ENCODE results near the gene KLHDC7B. TPM values are rescaled to one million over a fixed set of nuclear protein-coding genes. Genes with fewer than 3 reads are reported as not detected.

Gene KLHDC7B
- total and polyA plus RNA-seq, 4 experiments from 2014 or later: 4.3 to 7.5 (median 7.3) TPM

DNA sequence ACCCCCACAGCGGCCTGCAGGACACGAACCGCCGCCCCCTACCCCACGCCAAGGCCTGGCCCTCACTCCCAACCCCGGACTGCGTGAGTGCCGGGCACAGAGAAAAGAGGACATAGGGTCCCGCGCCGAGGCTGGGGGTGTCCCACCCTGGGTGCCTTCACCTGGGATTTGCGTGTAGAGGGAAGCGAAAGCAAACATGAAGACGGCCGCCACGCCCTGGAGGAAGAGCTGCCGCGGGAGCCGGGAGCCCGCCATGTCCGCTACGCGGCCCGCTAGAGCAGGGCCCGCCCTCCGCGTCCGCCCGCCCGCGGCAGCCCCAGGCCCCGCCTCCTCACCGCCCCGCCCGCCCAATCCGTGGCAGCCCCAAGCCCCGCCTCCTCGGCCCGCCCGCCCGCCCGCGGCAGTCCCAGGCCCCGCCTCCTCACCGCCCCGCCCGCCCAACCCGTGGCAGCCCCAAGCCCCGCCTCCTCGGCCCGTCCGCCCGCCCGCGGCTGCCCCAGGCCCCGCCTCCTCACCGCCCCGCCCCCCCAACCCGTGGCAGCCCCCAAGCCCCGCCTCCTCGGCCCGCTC, 38.2 kb upstream of the KLHDC7B start, which contains the start of gene LMF2:
LMF2 (minus strand) TSS at position 282 of the 570 bp plus-strand sequence; CDS start at position 255, 27 bp downstream.
- intact Hi-C loops (cut with micrococcal nuclease): loop anchor here (1.0 to 5.0 kb wide), 3 partner anchors 32 to 165 kb away; partner anchors contain the start of genes KLHDC7B, PPP6R2 and SBF1
- Mint-ChIP-seq H3K9me3 (no peaks in the 10 kb centered on the region), H3K27ac (peak within 1 kb of the TSS; percentile 90 to 99 (median 98)), H3K4me3 (peak within 1 kb of the TSS; percentile 92 to 98 (median 94)), H3K36me3 (peaks cover 0 to 21% of the 10 kb centered on the region in 2 donors), H3K4me1 (peaks cover 10 to 26% (median 19%) of the 10 kb centered on the region in 4 donors), H3K27me3 (no peaks in the 10 kb centered on the region)
- H3K27ac ChIP-seq (ENCODE audit: low read depth, low read length): peak within 1 kb of the TSS; percentile 98
- DNase-seq: peak; percentile 86 to 93 (median 91)
- H3K9me3 ChIP-seq (ENCODE audit: control insufficient read depth in 1 of 2, low read length in 2 of 2): no peaks in the 10 kb centered on the region
- H3K4me3 ChIP-seq (ENCODE audit: low read length in 2 of 2): peak within 1 kb of the TSS; percentile 84 to 98
- CTCF ChIA-PET (ENCODE audit: partially characterized antibody): interaction anchor here (0.7 to 6.8 kb wide), 8 partner anchors 10 to 235 kb away, joined by 3 to 76 read pairs (median 4); partner anchors contain the start of genes SCO2 and SYCE3
- H3K36me3 ChIP-seq (ENCODE audit: insufficient read depth, low read length): peaks cover 21% of the 10 kb centered on the region
- peaks cover 28% of the 10 kb centered on the region for H3K4me1 ChIP-seq (ENCODE audit: insufficient read depth, low read length)
- POLR2A ChIA-PET (ENCODE audit: partially characterized antibody): interaction anchor here (0.6 to 7.6 kb wide), 26 partner anchors 9 to 317 kb away, joined by 3 to 242 read pairs (median 5); partner anchors contain the start of genes ADM2, ARSA, CHKB and HDAC10
- H3K27me3 ChIP-seq (ENCODE audit: insufficient read depth, low read length): no peaks in the 10 kb centered on the region

- intact Hi-C loops (cut with micrococcal nuclease): loop anchor here (1.0 to 5.0 kb wide), 8 partner anchors 17 to 165 kb away; partner anchors contain the start of genes ARSA, CHKB, KLHDC7B and PPP6R2
- no peaks in the 10 kb centered on the region for H3K27me3 Mint-ChIP-seq
- peaks cover 16% of the 10 kb centered on the region for H3K36me3 ChIP-seq (ENCODE audit: insufficient read depth, low read length)
- no peaks in the 10 kb centered on the region for H3K9me3 ChIP-seq (ENCODE audit: control insufficient read depth in 1 of 2, low read length in 2 of 2)
- H3K4me3 Mint-ChIP-seq: peak within 1 kb of the TSS; percentile 92 to 98 (median 94)
- H3K36me3 Mint-ChIP-seq: peaks cover 0 to 21% of the 10 kb centered on the region in 2 donors
- POLR2A ChIA-PET (ENCODE audit: partially characterized antibody): interaction anchor here (0.6 to 7.6 kb wide), 30 partner anchors 9 to 546 kb away, joined by 3 to 242 read pairs (median 5); partner anchors contain the start of genes ADM2, ARSA, CHKB and HDAC10
- peaks cover 28% of the 10 kb centered on the region for H3K4me1 ChIP-seq (ENCODE audit: insufficient read depth, low read length)
- peak within 1 kb of the TSS; percentile 98 for H3K27ac ChIP-seq (ENCODE audit: low read depth, low read length)
- peaks cover 10 to 26% (median 19%) of the 10 kb centered on the region in 4 donors for H3K4me1 Mint-ChIP-seq
- no peaks in the 10 kb centered on the region for H3K27me3 ChIP-seq (ENCODE audit: insufficient read depth, low read length)
- H3K9me3 Mint-ChIP-seq: no peaks in the 10 kb centered on the region
- peak within 1 kb of the TSS; percentile 84 to 98 for H3K4me3 ChIP-seq (ENCODE audit: low read length in 2 of 2)
- CTCF ChIA-PET (ENCODE audit: partially characterized antibody): interaction anchor here (0.7 to 6.8 kb wide), 10 partner anchors 11 to 236 kb away, joined by 3 to 76 read pairs (median 4); partner anchors contain the start of genes SCO2 and SYCE3
- peak; percentile 96 to 97 (median 97) for DNase-seq
- H3K27ac Mint-ChIP-seq: peak within 1 kb of the TSS; percentile 90 to 99 (median 98)
Measured at GRCh38 chr22:50507991-50508884, 37.5 kb upstream of the KLHDC7B start, which contains the start of gene NCAPH2. Gene NCAPH2 (plus strand): TSS chr22:50508224. CDS start chr22:50508338, 114 bp downstream.

- Histone ChIP-seq H3K4me3 (ENCODE audit: low read length in 2 of 2) (peak overlapping the region in 1 of 2 donors; percentile 81), H3K36me3 (ENCODE audit: insufficient read depth, low read length) (peaks cover 16% of the 10 kb centered on the region), H3K27me3 (ENCODE audit: insufficient read depth, low read length) (no peaks in the 10 kb centered on the region), H3K4me1 (ENCODE audit: insufficient read depth, low read length) (peaks cover 28% of the 10 kb centered on the region), H3K9me3 (ENCODE audit: control insufficient read depth in 1 of 2, low read length in 2 of 2) (no peaks in the 10 kb centered on the region), H3K27ac (ENCODE audit: low read depth, low read length) (peak overlapping the region; percentile 72)
- CTCF ChIA-PET (ENCODE audit: partially characterized antibody): interaction anchor here (0.7 to 6.8 kb wide), 4 partner anchors 11 to 167 kb away, joined by 3 to 76 read pairs (median 8); partner anchors contain the start of gene SCO2
- intact Hi-C loops (cut with micrococcal nuclease): loop anchor here (1.0 to 5.0 kb wide), 6 partner anchors 16 to 120 kb away; partner anchors contain the start of genes ARSA, CHKB, KLHDC7B and SCO2
- Mint-ChIP-seq H3K4me3 (peak overlapping the region; percentile 87 to 96 (median 94)), H3K27ac (peak overlapping the region; percentile 90 to 99 (median 96)), H3K27me3 (no peaks in the 10 kb centered on the region), H3K9me3 (no peaks in the 10 kb centered on the region), H3K36me3 (peaks cover 0 to 21% of the 10 kb centered on the region in 2 donors), H3K4me1 (peaks cover 10 to 26% (median 19%) of the 10 kb centered on the region in 4 donors)
- DNase-seq: no peak
- POLR2A ChIA-PET (ENCODE audit: partially characterized antibody): interaction anchor here (1.0 to 7.6 kb wide), 17 partner anchors 9 to 546 kb away, joined by 3 to 242 read pairs (median 10); partner anchors contain the start of genes CHKB, KLHDC7B, SBF1 and SCO2
Measured at GRCh38 chr22:50508897-50509296, 36.8 kb upstream of the KLHDC7B start.

DNA sequence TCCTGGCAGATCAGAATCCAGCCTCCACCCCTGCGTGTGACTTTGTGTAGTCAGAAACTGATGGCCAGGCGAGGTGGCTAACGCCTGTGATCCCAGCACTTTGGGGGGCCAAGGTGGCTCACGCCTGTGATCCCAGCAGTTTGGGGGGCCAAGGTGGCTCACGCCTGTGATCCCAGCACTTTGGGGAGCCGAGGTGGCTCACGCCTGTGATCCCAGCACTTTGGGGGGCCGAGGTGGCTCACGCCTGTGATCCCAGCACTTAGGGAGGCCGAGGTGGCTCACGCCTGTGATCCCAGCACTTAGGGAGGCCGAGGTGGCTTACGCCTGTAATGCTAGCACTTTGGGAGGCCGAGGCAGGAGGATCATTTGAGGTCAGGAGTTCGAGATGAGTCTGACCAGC, 32.5 kb upstream of the KLHDC7B start:
- DNase-seq: no peak
- ChIA-PET CTCF (ENCODE audit: partially characterized antibody) (interaction anchor here (1.5 to 2.8 kb wide), 2 partner anchors 12 to 108 kb away, joined by 3 to 15 read pairs; partner anchors contain the start of gene SCO2), POLR2A (ENCODE audit: partially characterized antibody) (interaction anchor here (1.9 to 7.6 kb wide), 2 partner anchors 12 to 14 kb away, joined by 12 to 242 read pairs; partner anchors contain the start of genes SCO2 and TYMP)
- peaks cover 13% of the 10 kb centered on the region for H3K4me1 ChIP-seq (ENCODE audit: insufficient read depth, low read length)
- Mint-ChIP-seq H3K9me3 (no peaks in the 10 kb centered on the region), H3K27ac (peak overlapping the region in 1 of 7 donors; percentile 22), H3K4me1 (peaks cover 15 to 23% (median 21%) of the 10 kb centered on the region in 4 donors), H3K27me3 (no peaks in the 10 kb centered on the region), H3K4me3 (no peak overlapping the region), H3K36me3 (peaks cover 5 to 33% of the 10 kb centered on the region in 2 donors)
- intact Hi-C loops (cut with micrococcal nuclease): no loop called here
- H3K9me3 ChIP-seq (ENCODE audit: control insufficient read depth in 1 of 2, low read length in 2 of 2): no peaks in the 10 kb centered on the region
- H3K4me3 ChIP-seq (ENCODE audit: low read length in 2 of 2): no peak overlapping the region
- H3K27ac ChIP-seq (ENCODE audit: low read depth, low read length): no peak overlapping the region
- peaks cover 15% of the 10 kb centered on the region for H3K36me3 ChIP-seq (ENCODE audit: insufficient read depth, low read length)
- no peaks in the 10 kb centered on the region for H3K27me3 ChIP-seq (ENCODE audit: insufficient read depth, low read length)

GRCh38 chr22:50516068-50516467, 29.6 kb upstream of the KLHDC7B start:
- no peaks in the 10 kb centered on the region for H3K9me3 Mint-ChIP-seq
- Histone ChIP-seq H3K4me1 (ENCODE audit: insufficient read depth, low read length) (no peaks in the 10 kb centered on the region), H3K27ac (ENCODE audit: low read depth, low read length) (no peak overlapping the region), H3K27me3 (ENCODE audit: insufficient read depth, low read length) (no peaks in the 10 kb centered on the region), H3K9me3 (ENCODE audit: control insufficient read depth in 1 of 2, low read length in 2 of 2) (no peaks in the 10 kb centered on the region), H3K4me3 (ENCODE audit: low read length in 2 of 2) (no peak overlapping the region), H3K36me3 (ENCODE audit: insufficient read depth, low read length) (peaks cover 27% of the 10 kb centered on the region)
- ChIA-PET POLR2A (ENCODE audit: partially characterized antibody) (interaction anchor here (1.1 kb wide), 1 partner anchor 10 kb away, joined by 6 read pairs; the partner anchor contains the start of gene SCO2), CTCF (ENCODE audit: partially characterized antibody) (interaction anchor here (2.8 kb wide), 1 partner anchor 9 kb away, joined by 15 read pairs; the partner anchor contains the start of gene SCO2)
- DNase-seq: no peak
- no peaks in the 10 kb centered on the region for H3K27me3 Mint-ChIP-seq
- H3K36me3 Mint-ChIP-seq: peaks cover 10 to 34% of the 10 kb centered on the region in 2 donors
- H3K4me3 Mint-ChIP-seq: no peak overlapping the region
- intact Hi-C loops (cut with micrococcal nuclease): no loop called here
- no peak overlapping the region for H3K27ac Mint-ChIP-seq
- H3K4me1 Mint-ChIP-seq: peaks cover 4 to 11% (median 7%) of the 10 kb centered on the region in 4 donors

GRCh38 chr22:50516891-50517290, 28.8 kb upstream of the KLHDC7B start:
- no peaks in the 10 kb centered on the region for H3K27me3 Mint-ChIP-seq
- Histone ChIP-seq H3K36me3 (ENCODE audit: insufficient read depth, low read length) (peaks cover 35% of the 10 kb centered on the region), H3K4me1 (ENCODE audit: insufficient read depth, low read length) (no peaks in the 10 kb centered on the region), H3K27ac (ENCODE audit: low read depth, low read length) (no peak overlapping the region), H3K4me3 (ENCODE audit: low read length in 2 of 2) (no peak overlapping the region), H3K27me3 (ENCODE audit: insufficient read depth, low read length) (no peaks in the 10 kb centered on the region), H3K9me3 (ENCODE audit: control insufficient read depth in 1 of 2, low read length in 2 of 2) (no peaks in the 10 kb centered on the region)
- DNase-seq: no peak
- ChIA-PET POLR2A (ENCODE audit: partially characterized antibody) (interaction anchor here (1.3 kb wide), 1 partner anchor 23 kb away, joined by 4 read pairs; no protein-coding TSS in a partner anchor), CTCF (ENCODE audit: partially characterized antibody) (interaction anchor here (1.1 kb wide), 1 partner anchor 9 kb away, joined by 3 read pairs; no protein-coding TSS in a partner anchor)
- peaks cover 4 to 11% (median 7%) of the 10 kb centered on the region in 4 donors for H3K4me1 Mint-ChIP-seq
- peaks cover 12 to 34% of the 10 kb centered on the region in 2 donors for H3K36me3 Mint-ChIP-seq
- peak overlapping the region in 1 of 7 donors; percentile 24 for H3K27ac Mint-ChIP-seq
- no peaks in the 10 kb centered on the region for H3K9me3 Mint-ChIP-seq
- intact Hi-C loops (cut with micrococcal nuclease): no loop called here
- no peak overlapping the region for H3K4me3 Mint-ChIP-seq

Measured in CD4-positive, alpha-beta memory T cell (primary cell).